NCI-H2029 (cell line): ENCODE results near the gene NHLH2.

Experiments used
- DNase-seq: peaks from one replicate; lab custom pipeline; 2025; lab: John Stamatoyannopoulos, UW

NHLH2 gene

GRCh38 chr1:115802416-115802815 is 38.5 kb downstream of the NHLH2 start:
- DNase-seq = no peak

- DNase-seq = no peak
These were observed 43.4 kb downstream of the NHLH2 start for GRCh38 chr1:115797486-115797885.

GRCh38 chr1:115796897-115797296 is 44.0 kb downstream of the NHLH2 start:
- no peak for DNase-seq

GRCh38 chr1:115796036-115796435 is 44.9 kb downstream of the NHLH2 start:
- DNase-seq = no peak

- no peak for DNase-seq
These were observed 45.8 kb downstream of the NHLH2 start for GRCh38 chr1:115794976-115795639.

- DNase-seq = no peak
These were observed 47.8 kb downstream of the NHLH2 start for GRCh38 chr1:115793162-115793561.

- no peak for DNase-seq
These were observed 49.1 kb downstream of the NHLH2 start for GRCh38 chr1:115791816-115792215.

- no peak for DNase-seq
These were observed 50.1 kb downstream of the NHLH2 start for GRCh38 chr1:115790846-115791245.

- no peak for DNase-seq
These were observed 50.6 kb downstream of the NHLH2 start for GRCh38 chr1:115790356-115790755.
